Adipocyte (in vitro differentiated cells): ENCODE results near the gene EXOC6B.

Source experiments
- DNase-seq: peaks from one replicate; pipeline ENCODE4 v3.0.0-alpha.2; 2015; ENCODE audit warnings: low read depth
- H3K27me3 ChIP-seq: replicated peaks from 2 replicates; pipeline ENCODE4 v1.7.0; 2013; ENCODE audit warnings: mild to moderate bottlenecking, low read length, moderate library complexity; ENCODE audit not compliant: control insufficient read depth, insufficient read depth
- H3K36me3 ChIP-seq: 2 replicates; pipeline ENCODE4 v1.7.0; 2013; ENCODE audit warnings: low read length, mild to moderate bottlenecking, moderate library complexity; ENCODE audit not compliant: control insufficient read depth, insufficient read depth, severe bottlenecking
- H3K4me1 ChIP-seq: 2 replicates; pipeline ENCODE4 v1.7.0; 2013; ENCODE audit warnings: mild to moderate bottlenecking, low read length, moderate library complexity; ENCODE audit not compliant: control insufficient read depth, insufficient read depth
- H3K4me3 ChIP-seq: 2 replicates; pipeline ENCODE4 v1.7.0; 2013; ENCODE audit warnings: mild to moderate bottlenecking, low read length, moderate library complexity
- H3K9ac ChIP-seq: 2 replicates; pipeline ENCODE4 v1.7.0; 2013; ENCODE audit warnings: mild to moderate bottlenecking, low read length, moderate library complexity
- H3K9me3 ChIP-seq: 2 replicates; pipeline ENCODE4 v1.7.0; 2013; ENCODE audit warnings: mild to moderate bottlenecking, low read length, moderate library complexity; ENCODE audit not compliant: control insufficient read depth

Gene EXOC6B

DNA sequence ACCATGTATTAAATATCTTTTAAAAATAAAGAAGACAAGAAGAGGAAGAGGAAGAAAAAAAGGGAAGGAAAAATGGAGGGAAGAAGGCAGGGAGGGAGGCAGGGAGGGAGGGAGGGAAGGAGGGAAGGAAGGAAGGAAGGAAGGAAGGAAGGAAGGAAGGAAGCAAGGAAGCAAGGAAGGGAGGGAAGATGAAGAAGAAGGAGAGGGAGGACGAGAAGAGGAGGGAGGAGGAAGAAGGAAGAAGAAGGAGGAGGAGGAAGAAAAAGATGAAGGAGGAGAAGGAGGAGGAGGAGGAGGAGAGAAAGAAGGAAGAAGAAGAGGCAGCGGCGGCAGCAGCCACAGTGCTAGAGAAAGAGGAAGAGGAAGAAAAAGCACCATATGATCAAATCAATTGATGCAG is 189.6 kb downstream of the EXOC6B start:
- Histone ChIP-seq H3K9me3 (no peaks in the 10 kb centered on the region), H3K4me1 (no peaks in the 10 kb centered on the region), H3K36me3 (no peaks in the 10 kb centered on the region), H3K4me3 (no peak overlapping the region), H3K9ac (no peak overlapping the region), H3K27me3 (no peaks in the 10 kb centered on the region)
- no peak for DNase-seq

DNA sequence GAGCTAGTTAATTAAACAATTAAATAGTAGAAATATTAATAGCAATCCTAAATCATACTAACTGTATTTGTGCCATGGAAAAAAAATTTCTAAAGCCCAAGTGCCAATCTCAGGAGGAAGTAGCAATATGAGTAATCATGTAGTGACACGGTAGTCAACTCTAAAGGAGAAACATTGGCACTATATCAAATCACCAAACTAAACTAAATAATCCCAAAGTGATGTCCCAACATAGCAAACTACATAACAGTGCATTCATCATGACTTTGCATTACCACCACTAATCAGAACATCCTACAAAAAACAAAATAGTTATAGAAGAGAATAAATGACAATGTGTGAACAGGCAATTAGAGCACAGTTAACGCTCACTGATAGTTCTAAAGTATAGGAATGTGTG is 195.1 kb downstream of the EXOC6B start:
- H3K36me3 ChIP-seq: no peaks in the 10 kb centered on the region

DNA sequence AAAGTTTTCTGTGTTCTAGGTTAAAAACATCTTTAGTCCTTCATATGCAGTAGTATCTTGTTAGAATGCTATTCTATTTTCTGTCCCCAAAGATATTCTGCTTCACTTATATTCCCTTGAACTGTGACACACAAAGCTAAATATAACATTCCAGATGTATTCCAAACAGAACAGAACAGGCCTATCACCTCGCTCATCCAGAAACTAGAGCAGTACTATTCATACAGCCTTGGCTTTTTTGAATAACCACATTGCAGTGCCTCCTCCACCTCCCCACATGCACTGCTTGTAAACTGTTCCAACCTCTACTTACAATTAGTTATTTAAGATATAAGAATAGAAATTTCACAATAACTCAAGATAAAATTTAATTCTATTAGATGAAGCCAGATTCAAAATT is 196.8 kb downstream of the EXOC6B start:
- Histone ChIP-seq H3K27me3 (no peaks in the 10 kb centered on the region), H3K9ac (no peak overlapping the region), H3K4me1 (peaks cover 36% of the 10 kb centered on the region), H3K36me3 (no peaks in the 10 kb centered on the region), H3K9me3 (no peaks in the 10 kb centered on the region), H3K4me3 (no peak overlapping the region)
- peak; percentile 38 for DNase-seq

More for the DNA sequence above, 195.1 kb downstream of the EXOC6B start:
- Histone ChIP-seq H3K4me3 (no peak overlapping the region), H3K9me3 (no peaks in the 10 kb centered on the region), H3K27me3 (no peaks in the 10 kb centered on the region), H3K4me1 (peaks cover 36% of the 10 kb centered on the region), H3K9ac (no peak overlapping the region)
- DNase-seq: peak; percentile 45

DNA sequence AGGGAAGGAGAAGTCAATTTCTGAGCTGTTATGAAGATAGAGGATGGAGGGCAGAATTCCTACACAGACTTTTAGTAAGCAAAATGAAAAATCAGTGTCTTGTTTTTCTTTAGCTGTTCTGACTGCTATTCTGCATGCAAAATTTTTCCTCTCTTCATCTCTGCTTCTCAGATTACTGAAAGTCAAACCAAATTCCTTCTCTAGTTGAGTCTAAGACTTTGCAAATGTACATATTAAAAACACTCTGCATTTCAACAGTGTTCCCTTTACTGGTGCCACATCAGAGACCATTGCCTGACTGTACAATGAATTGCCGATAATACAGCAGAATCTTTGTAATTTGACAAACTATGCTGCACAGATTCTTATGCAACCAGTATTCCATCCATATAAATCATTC is 198.8 kb downstream of the EXOC6B start:
- H3K9ac ChIP-seq: no peak overlapping the region
- H3K4me1 ChIP-seq: peaks cover 36% of the 10 kb centered on the region
- peak; percentile 64 for DNase-seq
- H3K36me3 ChIP-seq: no peaks in the 10 kb centered on the region
- H3K9me3 ChIP-seq: no peaks in the 10 kb centered on the region
- no peak overlapping the region for H3K4me3 ChIP-seq
- H3K27me3 ChIP-seq: no peaks in the 10 kb centered on the region

DNA sequence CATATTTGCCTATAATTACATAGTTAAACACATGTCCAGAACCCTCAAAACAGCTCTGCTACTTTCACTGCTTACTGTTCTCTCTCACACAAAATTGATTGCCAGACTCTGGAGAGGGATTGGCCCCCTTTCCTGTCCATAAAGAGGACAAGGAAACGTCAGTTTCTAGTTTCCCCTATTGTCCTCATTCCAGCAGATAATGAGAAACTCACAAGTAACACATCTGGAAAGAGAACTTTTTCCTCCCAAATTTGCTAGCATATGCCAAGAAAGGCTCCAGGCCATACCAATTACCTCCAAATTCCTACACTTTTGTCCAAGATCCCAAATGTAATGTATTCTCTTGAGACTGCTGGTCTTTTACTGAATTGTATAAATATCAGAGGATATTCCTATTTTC is 200.5 kb downstream of the EXOC6B start:
- H3K4me1 ChIP-seq: peaks cover 30% of the 10 kb centered on the region
- H3K36me3 ChIP-seq: no peaks in the 10 kb centered on the region
- no peak overlapping the region for H3K4me3 ChIP-seq
- DNase-seq: peak; percentile 44
- no peaks in the 10 kb centered on the region for H3K9me3 ChIP-seq
- no peaks in the 10 kb centered on the region for H3K27me3 ChIP-seq
- no peak overlapping the region for H3K9ac ChIP-seq

DNA sequence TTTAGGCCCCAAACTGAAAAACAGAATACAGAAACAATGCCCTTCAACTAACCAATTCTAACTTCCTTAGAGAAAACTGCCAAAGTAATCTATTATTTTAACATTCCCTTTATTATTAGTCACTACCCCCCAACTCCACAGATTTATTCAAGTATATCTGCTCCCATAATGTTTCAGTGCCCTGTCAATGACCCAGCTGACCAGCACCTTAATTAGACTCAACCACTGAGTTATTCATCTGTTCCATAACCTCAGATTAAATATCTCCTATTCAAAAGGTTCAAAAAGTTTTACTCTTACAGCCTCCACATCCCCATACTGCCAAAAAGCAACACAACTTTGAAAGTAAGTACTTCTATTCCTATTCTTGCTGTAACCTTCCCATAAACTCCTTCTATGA is 202.4 kb downstream of the EXOC6B start:
- no peak overlapping the region for H3K4me3 ChIP-seq
- no peak for DNase-seq
- no peak overlapping the region for H3K9ac ChIP-seq
- no peaks in the 10 kb centered on the region for H3K9me3 ChIP-seq
- H3K4me1 ChIP-seq: peaks cover 18% of the 10 kb centered on the region
- no peaks in the 10 kb centered on the region for H3K27me3 ChIP-seq
- H3K36me3 ChIP-seq: no peaks in the 10 kb centered on the region

DNA sequence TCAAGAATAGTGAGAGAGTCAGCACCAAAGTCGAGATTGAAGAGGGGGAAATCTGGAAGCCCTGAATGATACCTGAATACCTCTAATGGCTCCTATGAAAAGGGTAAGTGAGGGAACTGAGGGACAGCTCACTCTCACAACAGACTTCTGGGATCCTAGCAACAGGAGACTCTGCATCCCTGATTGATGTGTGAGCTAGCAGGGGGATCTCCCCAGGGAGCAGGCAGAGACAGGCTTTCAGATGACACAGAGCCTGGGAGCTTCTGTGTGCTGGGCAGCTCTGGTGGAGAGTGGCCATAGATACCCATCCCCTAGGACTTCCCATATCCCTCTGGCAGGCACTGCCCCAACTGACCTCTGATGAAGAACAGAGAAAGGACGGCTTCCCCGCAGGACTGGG is 206.2 kb downstream of the EXOC6B start:
- no peak for DNase-seq
- H3K4me1 ChIP-seq: peaks cover 6% of the 10 kb centered on the region
- no peaks in the 10 kb centered on the region for H3K36me3 ChIP-seq
- H3K9ac ChIP-seq: no peak overlapping the region
- no peak overlapping the region for H3K4me3 ChIP-seq
- no peaks in the 10 kb centered on the region for H3K9me3 ChIP-seq
- H3K27me3 ChIP-seq: no peaks in the 10 kb centered on the region

DNA sequence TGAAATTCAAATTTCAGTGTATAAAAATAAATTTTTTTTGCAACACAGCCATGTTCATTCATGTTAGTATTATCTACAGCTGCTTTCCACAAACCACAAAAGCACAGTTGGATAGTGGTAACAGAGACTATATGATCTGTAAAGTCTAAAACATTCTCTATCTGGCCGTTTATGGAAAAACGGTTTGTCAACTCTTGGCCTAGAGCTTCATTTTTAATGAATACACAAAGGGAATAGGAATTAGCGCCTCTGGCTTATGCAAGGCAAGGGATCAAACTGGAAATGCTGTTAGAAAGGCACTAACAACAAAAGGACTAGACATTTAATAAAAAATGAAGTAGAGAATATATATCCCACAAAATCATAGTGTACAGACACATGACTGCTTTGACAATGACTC is 211.9 kb downstream of the EXOC6B start:
- no peak overlapping the region for H3K9ac ChIP-seq
- H3K27me3 ChIP-seq: no peaks in the 10 kb centered on the region
- no peak for DNase-seq
- no peaks in the 10 kb centered on the region for H3K9me3 ChIP-seq
- H3K4me1 ChIP-seq: no peaks in the 10 kb centered on the region
- no peak overlapping the region for H3K4me3 ChIP-seq
- H3K36me3 ChIP-seq: no peaks in the 10 kb centered on the region

DNA sequence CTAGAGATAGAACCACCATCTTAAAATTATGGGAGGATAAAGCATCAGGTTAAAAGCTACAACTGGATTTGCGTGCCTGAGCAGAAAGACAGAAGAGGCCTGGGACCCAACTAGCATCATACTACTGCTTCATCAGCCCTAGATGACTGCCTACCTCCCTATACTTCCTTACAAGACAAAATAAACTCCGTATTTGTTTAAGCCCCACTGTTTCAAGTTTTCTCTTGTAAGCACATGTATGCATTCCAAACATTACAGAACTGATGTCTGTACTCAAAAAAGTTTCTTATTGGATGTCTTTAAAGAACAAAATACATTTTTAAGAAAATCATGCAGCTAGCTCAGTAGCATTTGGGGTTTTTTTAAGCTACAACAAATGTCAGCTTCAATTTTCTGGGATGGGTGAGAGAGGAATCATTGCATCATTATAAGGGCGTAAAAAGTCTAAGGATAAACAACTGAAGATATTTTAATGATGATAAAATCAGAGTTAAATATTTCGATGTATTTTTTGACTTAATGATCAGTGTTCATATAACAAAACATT is 213.1 kb downstream of the EXOC6B start:
- DNase-seq: peak; percentile 79
- H3K4me1 ChIP-seq: no peaks in the 10 kb centered on the region
- no peak overlapping the region for H3K9ac ChIP-seq
- no peaks in the 10 kb centered on the region for H3K27me3 ChIP-seq
- no peak overlapping the region for H3K4me3 ChIP-seq
- no peaks in the 10 kb centered on the region for H3K9me3 ChIP-seq
- H3K36me3 ChIP-seq: no peaks in the 10 kb centered on the region

DNA sequence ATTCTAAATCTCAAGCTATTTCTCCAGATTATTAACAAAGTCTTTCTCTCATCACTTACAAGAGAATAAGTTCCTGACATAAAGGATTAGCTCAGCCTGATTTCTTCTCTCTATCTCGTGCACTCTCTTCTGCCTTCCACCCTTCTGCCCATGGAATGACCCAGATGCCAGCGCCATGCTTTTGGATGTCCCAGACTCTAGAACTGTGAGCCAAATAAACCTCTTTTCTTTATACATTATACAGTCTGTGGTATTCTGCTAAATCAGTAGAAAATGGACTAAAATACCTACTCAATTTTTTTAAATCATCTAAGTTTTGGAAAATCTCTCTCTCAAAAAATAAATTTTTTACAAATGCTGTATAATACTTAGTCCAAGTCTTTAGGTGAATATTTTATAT is 218.6 kb downstream of the EXOC6B start:
- Histone ChIP-seq H3K9me3 (no peaks in the 10 kb centered on the region), H3K27me3 (no peaks in the 10 kb centered on the region), H3K4me1 (peaks cover 15% of the 10 kb centered on the region), H3K36me3 (no peaks in the 10 kb centered on the region), H3K4me3 (no peak overlapping the region), H3K9ac (no peak overlapping the region)
- no peak for DNase-seq

DNA sequence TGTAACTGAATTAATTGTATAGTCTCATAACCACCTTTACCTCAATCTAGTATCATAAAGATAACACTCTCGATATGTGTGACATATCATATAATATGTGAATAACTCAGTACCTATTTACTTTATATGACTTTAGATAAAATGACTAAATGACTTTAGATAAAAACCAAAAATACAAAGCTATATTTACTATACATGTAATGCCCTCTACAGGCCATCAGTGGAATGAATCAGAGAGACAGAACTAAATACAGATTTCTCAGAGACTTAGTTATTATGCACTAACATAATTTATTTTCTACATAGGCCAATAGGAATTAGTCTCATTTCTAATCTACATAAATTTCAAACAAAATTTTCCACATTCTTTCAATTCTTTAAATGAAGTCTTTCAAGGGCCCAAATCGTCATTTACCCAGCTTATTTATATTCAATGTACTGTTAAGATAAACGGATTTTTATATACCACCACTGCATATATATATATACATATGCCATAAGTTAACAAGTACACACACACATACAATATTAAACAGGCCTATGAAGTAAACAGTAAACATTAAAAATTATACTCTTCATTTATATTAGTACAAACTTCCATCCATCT is 219.9 kb downstream of the EXOC6B start:
- Histone ChIP-seq H3K4me3 (no peak overlapping the region), H3K9me3 (no peaks in the 10 kb centered on the region)
- DNase-seq: peak; percentile 71

DNA sequence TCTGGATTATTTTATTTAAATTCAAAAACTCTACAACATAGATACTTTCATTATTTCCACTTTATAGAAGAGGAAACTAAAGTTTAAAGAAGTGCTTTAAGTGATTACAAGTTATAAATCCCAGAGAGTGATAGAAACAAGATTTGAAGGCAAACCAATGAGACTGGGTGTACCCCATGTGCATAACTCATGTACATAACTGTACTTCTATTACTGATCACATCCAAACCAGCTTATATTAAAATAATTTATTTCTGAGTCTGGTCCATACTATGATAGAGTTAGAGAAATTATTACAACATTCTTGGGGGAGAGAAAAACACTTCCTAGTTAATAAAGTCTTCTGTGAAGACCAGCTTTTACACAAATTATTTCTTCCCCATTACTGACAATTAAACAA is 221.4 kb downstream of the EXOC6B start:
- DNase-seq: no peak
- peaks cover 15% of the 10 kb centered on the region for H3K4me1 ChIP-seq
- H3K36me3 ChIP-seq: no peaks in the 10 kb centered on the region
- H3K9me3 ChIP-seq: no peaks in the 10 kb centered on the region
- H3K27me3 ChIP-seq: no peaks in the 10 kb centered on the region
- H3K9ac ChIP-seq: peak overlapping the region; percentile 32
- H3K4me3 ChIP-seq: no peak overlapping the region

More for the DNA sequence above, 219.9 kb downstream of the EXOC6B start:
- H3K9ac ChIP-seq: no peak overlapping the region
- H3K4me1 ChIP-seq: peaks cover 15% of the 10 kb centered on the region
- H3K27me3 ChIP-seq: no peaks in the 10 kb centered on the region
- no peaks in the 10 kb centered on the region for H3K36me3 ChIP-seq
